Hepatocyte (in vitro differentiated cells): Measurements from ENCODE around the gene FGB.

Experiments
- CTCF ChIP-seq: fragments of 200-600 bp; sonication (generic); IDR thresholded peaks from 2 replicates; pipeline ENCODE4 v1.5.1; 2016; ENCODE audit warnings: antibody characterized with exemption, mild to moderate bottlenecking; ENCODE audit not compliant: poor library complexity
- EZH2phosphoT487 ChIP-seq: fragments of 200-600 bp; sonication (generic); IDR thresholded peaks from one replicate; pipeline ENCODE4 v1.6.1; 2018; ENCODE audit warnings: antibody characterized with exemption, mild to moderate bottlenecking, low read depth, moderate library complexity; ENCODE audit not compliant: unreplicated experiment, severe bottlenecking

DNA sequence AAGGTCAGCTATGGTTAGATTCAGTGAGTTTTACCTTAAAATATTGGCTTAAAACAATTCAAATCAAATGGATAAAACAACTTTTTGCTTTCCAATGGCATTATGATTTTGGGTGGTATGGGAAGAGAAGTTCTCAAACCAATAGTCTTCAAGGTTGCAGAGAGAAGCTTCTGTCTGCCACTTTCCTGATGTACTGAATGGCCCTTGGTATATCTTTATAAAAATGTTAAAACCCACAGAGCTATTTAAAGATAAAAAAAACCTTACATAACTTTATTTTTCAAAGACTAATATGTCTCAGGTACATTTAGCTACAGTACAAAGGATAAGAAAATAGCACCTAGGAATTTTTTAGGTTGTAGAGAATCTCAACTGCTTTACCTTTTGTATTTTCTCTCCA lies 20.9 kb downstream of the FGB start:
- TF ChIP-seq EZH2phosphoT487 (no peak), CTCF (no peak)
